SK-MEL-5 (cell line): ENCODE data around the gene AMPH. TPM values are rescaled to one million over a fixed set of nuclear protein-coding genes. Genes with fewer than 3 reads are reported as not detected.
"Not testable (repeated sequence)": the region's sequence is repeated elsewhere in the genome, so short reads cannot be mapped to it uniquely, and the experiment has no call there.

ENCODE experiments used
- DNase-seq: peaks from one replicate; pipeline ENCODE4 v3.0.0-alpha.2; 2016; ENCODE audit warnings: low read depth, low spot score
- in situ Hi-C: cut with HindIII; loops from 2 replicates; pipeline ENCODE4 v1.10.0; 2016; ENCODE audit warnings: low sequenced_read_pairs, high pct_unique_total_duplicates, low pct_unique_long_range_greater_than_20kb
- total RNA-seq: library from RNA; depleted of rRNA; stranded (reverse); fragments of >200 nt; shearing (Covaris generic); gene quantifications from 2 replicates; pipeline ENCODE4 v1.2.3, GENCODE V29; 2014

The AMPH gene
- total RNA-seq, 1 experiment from 2014 or later = not detected

DNA sequence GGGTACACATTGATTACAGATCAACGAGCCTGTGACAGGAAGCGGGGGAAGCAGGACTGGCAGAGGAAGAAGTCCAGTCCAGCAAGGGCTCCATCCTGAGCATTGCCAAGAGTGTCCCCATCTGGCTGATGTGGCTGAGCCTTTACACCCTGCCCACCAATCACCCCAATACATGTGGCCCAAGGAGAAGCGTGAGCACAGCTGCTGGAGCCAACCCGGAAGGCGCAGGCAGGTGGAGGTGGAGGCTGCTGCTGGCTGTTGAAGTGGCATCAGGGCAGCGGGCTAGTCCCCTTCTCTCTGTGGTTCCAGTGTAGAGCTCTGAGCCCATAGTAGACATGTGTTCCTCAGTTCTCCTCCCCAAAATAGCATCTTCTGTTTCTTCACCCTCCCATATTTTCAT is 6.8 kb upstream of the AMPH start:
- no peak for DNase-seq
- in situ Hi-C loops = no loop called here

DNA sequence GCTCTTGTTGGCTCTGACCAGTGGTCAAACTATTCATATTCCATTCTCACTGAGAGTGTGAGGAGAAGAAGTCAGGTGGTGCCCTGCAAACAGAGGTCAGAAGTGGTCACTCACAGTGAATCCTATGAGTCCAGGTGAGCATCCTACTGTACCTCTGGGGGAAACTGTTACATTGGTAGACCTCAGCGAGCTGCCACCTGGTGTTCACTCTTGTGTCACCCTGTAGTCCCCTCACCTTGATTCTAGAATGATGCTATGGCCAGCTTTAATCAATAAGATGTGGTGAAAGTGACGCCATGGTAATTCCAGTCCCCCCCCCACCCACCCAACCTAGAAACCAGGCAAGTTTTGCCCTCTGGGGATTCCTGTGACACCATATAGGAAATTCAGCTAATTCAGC is 1.2 kb upstream of the AMPH start:
- in situ Hi-C loops = no loop called here
- no peak for DNase-seq

DNA sequence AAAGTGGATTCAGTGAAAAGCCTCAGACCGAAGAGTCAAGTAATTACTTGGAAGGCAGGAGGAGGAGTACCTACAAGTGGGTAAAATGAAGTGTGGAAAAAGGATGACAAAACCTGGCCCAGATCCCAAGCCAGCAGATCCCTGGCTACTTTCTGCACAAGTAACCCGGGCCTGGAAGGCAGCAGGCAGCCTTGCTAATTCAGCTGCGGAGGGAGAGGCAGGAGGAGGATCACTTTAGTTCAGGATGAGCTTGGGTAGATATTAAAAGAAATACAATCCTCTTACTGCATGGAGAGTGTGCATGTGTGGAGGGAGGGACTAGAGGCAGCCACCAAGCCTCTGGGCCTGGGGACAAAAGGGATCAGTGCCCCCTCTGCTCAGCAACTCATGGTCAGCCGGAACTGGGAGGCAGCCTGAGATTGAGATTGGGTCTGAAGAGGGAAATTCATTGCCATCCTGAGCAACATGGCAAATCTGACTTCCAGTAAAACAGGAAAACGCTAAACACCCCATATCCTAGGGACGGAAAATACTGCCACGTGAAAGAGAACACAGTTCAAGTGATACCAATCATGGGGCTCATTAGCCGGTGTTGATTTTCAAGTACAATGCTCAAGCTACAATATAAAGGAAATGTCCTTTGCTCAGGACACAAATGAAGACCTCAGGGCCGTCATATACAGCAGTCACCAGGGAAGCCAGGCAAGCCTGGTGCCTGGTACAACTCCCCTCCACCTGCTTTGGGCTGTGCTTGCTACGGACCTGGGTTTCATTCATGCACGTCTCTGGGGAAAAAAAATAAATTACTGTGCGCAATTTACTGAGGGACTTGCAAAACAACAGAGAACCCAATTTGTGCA is 1.3 kb downstream of the AMPH start:
- in situ Hi-C loops = no loop called here
- no peak for DNase-seq

DNA sequence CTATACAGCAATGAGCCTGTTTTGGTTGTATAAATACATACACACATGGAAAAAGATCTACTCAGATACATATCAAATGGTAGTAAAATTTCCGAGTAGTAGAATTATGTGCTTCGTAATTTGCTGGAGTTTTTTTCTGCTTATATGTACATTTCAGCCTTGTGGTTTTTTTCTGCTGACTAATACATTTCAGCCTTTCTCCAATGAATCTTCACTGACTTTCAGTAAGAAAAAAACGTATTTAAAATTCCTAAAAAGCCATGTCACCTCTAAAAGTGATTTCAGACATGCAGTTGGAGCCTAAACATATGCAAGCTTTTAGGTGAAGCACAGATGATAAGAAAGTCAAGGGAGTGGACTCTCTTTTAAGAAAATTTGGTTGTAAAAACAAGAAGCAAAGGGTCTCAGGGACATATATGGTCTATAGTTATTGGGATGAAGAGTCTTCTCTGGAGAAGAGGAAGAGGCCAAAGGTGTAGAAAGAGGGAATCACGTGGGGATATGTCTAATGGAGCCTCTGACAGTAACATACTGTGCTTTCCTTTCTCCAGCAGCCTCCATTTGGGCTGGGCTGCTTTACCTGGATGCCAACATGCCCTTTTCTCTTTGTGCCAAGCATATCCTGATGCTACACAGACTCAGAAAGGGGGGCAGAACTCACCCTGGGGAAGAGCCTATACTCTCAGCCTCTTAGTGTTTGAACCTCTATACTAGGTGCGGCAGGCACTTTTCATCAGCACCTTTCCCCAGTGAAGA is 2.4 kb downstream of the AMPH start:
- DNase-seq = no peak
- in situ Hi-C loops = no loop called here

DNA sequence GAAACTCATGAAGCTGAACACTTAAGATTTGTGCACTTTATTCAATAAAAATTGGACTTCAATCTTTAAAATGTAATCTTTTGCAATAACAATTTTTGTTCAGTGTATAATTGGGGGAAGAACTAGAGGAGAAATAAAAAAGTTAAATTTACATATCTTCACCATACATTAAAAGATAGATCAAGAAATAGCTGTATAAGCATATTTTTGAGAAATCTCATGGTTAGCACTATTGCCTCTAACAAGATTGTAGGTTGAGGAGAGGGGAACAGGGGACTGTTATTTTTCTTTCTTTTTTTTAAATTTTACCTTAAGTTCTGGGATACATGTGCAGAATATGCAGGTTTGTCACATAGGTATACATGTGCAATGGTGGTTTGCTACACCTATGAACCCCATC is 5.3 kb downstream of the AMPH start:
- in situ Hi-C loops = no loop called here
- no peak for DNase-seq

DNA sequence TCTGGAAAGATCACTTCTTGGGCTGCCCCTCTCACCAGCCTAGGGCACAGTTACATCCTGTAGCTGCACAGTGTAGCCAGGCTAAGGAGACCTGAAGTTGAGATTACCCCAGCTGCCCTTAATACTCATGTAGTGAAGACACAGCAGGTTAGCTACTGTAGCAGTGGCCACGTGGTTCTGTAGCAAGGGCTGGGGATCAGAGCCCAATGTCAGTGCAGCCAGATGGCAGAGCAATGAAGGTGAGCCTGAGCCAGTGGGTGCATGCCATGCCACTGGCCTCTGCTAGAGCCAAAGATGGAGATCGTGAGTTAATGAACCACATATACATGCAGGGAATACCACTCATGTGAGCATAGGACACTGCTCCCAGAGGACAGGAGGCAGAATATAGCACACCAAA is 15.5 kb downstream of the AMPH start:
- in situ Hi-C loops = no loop called here
- DNase-seq = no peak

DNA sequence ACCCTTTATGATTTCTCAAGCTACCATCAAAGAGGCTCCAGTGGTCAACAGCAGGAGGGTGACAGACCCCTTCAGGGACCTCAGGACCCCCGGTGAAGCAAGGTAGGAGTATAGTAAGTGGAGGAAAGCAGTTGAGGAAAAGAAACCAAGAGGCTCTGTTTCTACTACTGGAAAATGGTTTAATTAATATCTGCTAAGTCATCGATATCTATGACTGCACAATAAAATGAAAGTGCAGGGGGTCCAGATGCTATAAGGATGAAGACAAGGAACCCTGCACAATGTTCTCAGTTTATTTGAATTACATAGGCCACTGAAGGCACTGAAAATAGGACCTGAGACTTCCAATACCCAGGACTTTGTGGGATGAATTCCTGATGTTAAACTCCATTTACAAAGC is 23.7 kb downstream of the AMPH start:
- no peak for DNase-seq
- in situ Hi-C loops = no loop called here

DNA sequence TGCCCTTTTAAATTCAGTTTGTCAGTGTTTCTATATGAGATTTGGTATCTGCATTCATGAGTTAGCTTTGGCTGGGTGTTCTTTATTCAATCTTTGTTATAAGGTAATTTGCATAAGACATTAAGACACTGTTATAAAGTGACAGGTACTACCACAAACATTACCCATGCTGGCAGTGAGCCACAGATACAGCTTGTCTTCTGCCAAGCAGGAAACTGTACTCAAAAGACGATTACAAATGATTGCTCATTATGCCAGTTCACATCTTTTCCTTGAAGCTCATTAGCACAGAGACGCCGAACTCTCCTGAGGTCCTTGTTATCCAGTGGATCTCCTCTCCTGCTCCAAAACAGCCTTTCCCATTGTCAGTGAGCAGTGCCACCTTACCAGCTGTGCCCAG is 30.4 kb downstream of the AMPH start:
- no peak for DNase-seq
- in situ Hi-C loops = no loop called here

DNA sequence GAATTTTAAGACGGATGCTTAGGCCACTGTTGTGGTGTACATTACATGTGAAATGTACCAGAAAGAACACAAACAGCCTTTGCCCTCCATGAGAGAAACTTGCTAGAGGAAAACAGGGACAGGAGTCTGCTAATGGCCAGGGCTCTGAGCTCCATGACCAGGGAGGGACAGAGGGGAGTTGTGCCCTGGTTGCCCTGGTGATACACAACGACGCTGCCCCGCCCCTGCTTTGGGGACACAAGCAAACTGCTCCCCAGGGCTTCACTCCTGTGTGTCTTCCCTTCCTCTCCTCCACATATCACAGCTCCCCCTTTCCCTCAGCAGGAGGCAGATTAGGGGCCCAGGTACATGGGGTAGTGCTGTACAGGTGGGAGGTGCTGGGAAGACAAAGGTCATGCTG is 36.2 kb downstream of the AMPH start:
- in situ Hi-C loops = no loop called here
- no peak for DNase-seq

DNA sequence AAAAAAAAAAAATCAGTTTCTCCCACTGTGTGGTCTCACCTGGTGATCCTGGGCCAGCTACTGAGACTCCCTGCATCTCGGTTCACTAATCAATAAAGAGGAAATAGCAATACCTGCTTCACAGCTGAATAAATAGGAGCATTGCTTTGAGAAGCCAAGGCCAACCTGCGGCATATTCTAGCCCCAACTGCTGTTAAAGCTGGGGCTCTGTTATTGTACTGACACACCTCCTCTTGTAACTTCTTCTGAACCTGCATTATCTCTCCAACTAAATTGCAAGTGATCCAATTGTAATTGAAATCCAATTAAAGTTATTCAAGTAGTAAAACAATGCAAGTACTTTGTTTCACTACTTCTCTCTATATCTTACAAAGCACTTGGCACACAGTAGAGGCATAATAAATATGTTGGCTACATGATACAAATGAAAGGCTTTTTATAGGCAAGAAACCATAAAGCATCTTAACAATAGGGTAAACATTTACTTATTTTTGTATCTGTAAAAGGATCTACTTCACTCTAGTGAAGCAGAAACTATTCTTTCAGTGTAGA is 38.4 kb downstream of the AMPH start:
- in situ Hi-C loops = no loop called here
- no peak for DNase-seq

DNA sequence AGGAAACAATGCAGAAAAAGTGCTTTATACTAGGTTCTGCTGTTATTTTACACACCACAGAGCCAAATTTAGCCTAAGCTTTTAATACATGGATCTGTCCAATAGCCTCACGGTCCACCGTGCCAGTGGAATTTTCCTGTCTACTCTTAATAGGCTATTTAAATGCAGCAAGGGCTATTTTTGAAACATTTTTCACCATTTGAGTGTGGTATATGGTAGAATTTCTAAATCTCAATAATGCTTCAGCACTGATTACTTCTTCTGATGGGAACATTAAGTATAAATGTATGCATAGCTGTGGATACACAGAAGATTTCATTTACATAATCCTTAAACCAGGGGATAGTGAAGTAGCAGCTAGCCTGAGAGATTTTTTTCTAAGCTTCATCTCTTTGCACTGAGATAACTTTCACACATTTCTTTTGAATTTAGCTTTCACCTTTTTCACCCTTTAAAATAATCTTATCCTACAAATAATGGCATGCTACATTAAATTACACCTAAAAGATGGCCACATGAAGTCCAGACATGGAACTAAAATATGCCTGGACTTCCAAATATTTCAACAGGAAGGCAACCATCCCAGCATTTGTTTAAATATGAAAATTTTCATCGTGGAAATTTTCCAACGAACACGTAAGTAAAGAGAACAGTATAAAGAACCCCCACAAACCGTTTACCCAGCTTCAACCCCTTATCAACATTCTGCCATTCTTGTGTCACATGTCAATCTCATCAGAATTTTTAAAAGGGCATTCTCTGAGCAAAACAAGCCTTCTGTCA is 45.4 kb downstream of the AMPH start:
- DNase-seq = no peak
- in situ Hi-C loops = no loop called here

DNA sequence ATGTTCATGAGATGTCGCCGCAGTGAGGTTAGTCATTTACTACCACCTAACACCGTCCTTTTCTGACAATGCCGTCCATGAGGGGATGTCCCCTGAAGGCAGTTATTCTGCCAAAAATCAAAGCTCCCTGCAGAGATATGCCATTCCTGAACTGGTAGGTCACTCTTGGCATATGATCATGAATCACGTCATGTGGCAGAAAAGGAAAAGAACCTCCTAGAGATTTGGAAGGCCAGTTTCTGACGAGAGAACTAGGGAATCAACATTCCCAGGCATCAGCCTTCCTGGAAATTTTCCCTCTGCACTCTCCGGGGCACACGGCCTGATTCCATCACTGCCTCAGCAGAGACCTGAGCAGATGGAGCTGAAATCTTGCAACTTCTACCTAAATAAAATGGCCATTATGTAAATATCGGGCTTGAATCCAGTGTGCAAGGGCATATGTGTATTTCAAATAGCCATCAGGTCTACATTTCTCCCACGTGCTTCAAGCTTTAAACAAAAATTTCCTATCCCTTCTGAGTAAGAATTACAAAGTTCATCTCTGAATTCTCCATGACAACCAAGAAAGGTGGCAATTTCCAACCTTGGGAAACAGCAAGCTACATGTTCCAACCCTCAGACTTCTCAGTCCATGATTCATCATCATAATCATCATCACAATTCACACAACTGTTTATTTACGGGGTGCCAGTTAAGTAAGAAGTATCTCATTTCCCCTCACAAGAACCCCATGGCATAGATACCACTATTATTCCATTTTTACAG is 46.5 kb downstream of the AMPH start:
- no peak for DNase-seq
- in situ Hi-C loops = no loop called here

DNA sequence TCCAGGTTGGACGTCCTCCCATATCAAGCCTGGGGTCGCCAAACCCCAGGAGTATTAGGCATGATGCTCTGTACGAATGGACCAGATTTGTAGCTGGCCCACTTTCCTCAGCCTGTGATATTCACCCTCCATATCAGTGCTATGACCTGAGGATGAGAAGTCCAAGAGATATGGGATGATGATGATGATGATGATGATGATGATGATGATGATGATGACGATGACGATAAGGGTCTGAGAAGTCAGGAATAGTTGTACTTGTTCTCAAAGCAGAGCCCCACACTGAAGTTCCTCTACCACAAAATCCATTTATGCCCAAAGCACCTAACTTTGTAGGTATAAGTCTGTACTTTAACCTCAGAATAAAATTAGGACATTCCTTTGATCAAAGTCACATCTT is 50.7 kb downstream of the AMPH start:
- no peak for DNase-seq
- in situ Hi-C loops = no loop called here

DNA sequence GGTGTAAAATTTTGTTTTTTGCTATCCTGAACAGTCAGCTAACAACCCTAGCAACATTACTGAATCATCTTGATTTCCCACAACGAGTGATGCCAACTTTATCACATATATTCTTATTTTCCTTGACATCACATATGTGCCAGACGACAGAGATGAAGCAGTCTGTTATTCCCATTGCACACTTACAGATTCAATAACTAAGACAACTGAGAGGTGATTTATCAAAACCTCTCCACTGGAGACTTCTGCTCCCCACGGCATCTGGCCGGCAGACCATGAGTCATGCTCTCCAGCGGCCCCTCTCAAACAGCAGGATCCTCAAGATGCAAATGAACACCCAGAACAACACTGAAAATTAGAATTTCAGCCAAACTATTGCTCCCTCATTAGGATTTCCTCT is 57.1 kb downstream of the AMPH start:
- in situ Hi-C loops = no loop called here
- no peak for DNase-seq

DNA sequence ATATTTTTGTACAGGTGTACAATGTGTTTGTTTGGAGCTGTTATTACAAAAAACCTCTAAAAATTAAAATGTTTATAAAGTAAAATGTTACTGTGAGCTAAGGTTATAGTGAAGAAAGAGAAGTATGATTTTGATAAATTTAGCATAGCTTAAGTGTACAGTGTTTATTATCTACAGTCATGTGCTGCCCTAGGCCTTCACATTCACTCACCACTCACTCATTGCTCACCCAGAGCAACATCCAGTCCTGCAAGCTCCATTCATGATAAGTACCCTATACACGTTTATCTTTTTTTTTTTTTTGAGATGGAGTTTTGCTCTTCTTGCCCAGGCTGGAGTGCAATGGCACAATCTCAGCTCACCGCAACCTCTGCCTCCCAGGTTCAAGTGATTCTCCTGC is 59.6 kb downstream of the AMPH start:
- in situ Hi-C loops, DNase-seq: not testable (repeated sequence)

DNA sequence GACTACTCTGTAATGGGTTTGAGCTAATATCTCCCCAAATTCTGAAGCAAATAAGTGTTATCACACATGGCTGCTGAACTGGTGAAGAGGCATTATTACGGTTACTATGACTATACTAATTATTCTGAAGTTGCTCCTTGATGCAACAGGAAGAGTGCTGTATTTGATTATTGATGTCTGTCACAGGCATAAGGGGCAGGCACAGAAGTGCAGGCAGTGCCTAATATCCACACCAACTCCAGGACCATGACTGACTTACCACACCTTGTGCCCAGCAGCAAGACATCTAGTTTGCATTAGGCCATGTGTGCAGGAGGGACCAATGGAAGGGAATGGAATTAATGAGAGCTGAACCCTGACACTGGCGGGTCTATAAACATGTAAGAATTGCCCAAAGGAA is 62.7 kb downstream of the AMPH start:
- no peak for DNase-seq

DNA sequence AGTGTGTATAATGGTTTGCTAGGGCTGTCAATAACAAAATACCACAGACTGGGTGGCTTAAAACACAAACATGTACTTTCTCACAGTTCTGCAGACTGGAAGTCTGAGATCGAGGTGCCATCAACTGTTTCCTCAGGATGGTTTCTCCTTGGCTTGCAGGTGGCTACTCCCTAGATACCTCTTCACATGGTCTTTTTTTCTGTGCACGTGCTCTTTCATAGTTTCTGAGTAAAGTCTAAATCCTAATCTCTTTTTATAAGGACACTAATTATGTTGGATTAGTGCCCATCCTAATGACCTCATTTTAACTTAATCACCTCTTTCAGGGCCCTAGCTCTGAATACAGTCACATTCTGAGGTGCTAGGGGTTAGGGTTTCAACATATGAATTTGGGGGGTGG is 65.9 kb downstream of the AMPH start:
- in situ Hi-C loops = no loop called here
- DNase-seq = no peak

More for the DNA sequence above, 62.7 kb downstream of the AMPH start:
- in situ Hi-C loops = no loop called here
